Measurements from ENCODE around the gene DLK1.

- TF ChIP-seq CTCF (IDR thresholded peaks at IDR 0.05) (no peak), EP300 (IDR thresholded peaks at IDR 0.05) (no peak), POLR2AphosphoS5 (IDR thresholded peaks at IDR 0.05) (no peak)
Measured at GRCh38 chr14:100786131-100786530, 59.4 kb downstream of the DLK1 start.
